GM12872 (cell line): ENCODE measurements around the gene ALCAM.

Experiments used
- CTCF ChIP-seq: IDR thresholded peaks from 3 replicates; pipeline ENCODE4 v1.5.1; 2011; ENCODE audit warnings: low read depth, mild to moderate bottlenecking, low read length, moderate library complexity; ENCODE audit not compliant: insufficient read depth

Gene ALCAM

GRCh38 chr3:105349684-105350387 lies 16.9 kb upstream of the ALCAM start:
- TF ChIP-seq CTCF, result no peak

GRCh38 chr3:105351821-105352220 lies 14.9 kb upstream of the ALCAM start:
- TF ChIP-seq CTCF, result no peak

- TF ChIP-seq CTCF, result no peak
Measured at GRCh38 chr3:105352976-105353375, 13.7 kb upstream of the ALCAM start.

GRCh38 chr3:105353485-105354161 lies 13.1 kb upstream of the ALCAM start:
- TF ChIP-seq CTCF, result no peak

- no peak for TF ChIP-seq CTCF
Measured at GRCh38 chr3:105354429-105354828, 12.3 kb upstream of the ALCAM start.

GRCh38 chr3:105355408-105356061 lies 11.2 kb upstream of the ALCAM start:
- TF ChIP-seq CTCF, result no peak

GRCh38 chr3:105356396-105356795 lies 10.3 kb upstream of the ALCAM start:
- no peak for TF ChIP-seq CTCF
